KMS-11 (cell line): ENCODE data around the gene TMEM151B.

Source experiments
- H2AFZ ChIP-seq: fragments of 200-600 bp; sonication (generic); 2 replicates; pipeline ENCODE4 v1.6.1; 2016; ENCODE audit warnings: antibody characterized with exemption, mixed run types, low read depth
- H3K27ac ChIP-seq: fragments of 200-600 bp; sonication (generic); 2 replicates; pipeline ENCODE4 v1.6.1; 2016; ENCODE audit warnings: mild to moderate bottlenecking, mixed run types
- H3K27me3 ChIP-seq: fragments of 200-600 bp; sonication (generic); 2 replicates; pipeline ENCODE4 v1.6.1; 2017; ENCODE audit warnings: mild to moderate bottlenecking, low read depth, mixed run types, moderate library complexity; ENCODE audit not compliant: insufficient read depth
- H3K36me3 ChIP-seq: fragments of 200-600 bp; sonication (generic); 2 replicates; pipeline ENCODE4 v1.6.1; 2017; ENCODE audit warnings: mild to moderate bottlenecking, mixed run types; ENCODE audit not compliant: insufficient read depth
- H3K4me1 ChIP-seq: fragments of 200-600 bp; sonication (generic); 2 replicates; pipeline ENCODE4 v1.6.1; 2016; ENCODE audit warnings: mild to moderate bottlenecking, low read depth, mixed run types; ENCODE audit not compliant: poor library complexity, severe bottlenecking
- H3K4me2 ChIP-seq: fragments of 200-600 bp; sonication (generic); 2 replicates; pipeline ENCODE4 v1.7.0; 2016; ENCODE audit warnings: mild to moderate bottlenecking, mixed run types
- H3K4me3 ChIP-seq: fragments of 200-600 bp; sonication (generic); IDR thresholded peaks from 2 replicates; pipeline ENCODE4 v1.6.1; 2017; ENCODE audit warnings: low read depth, low read length, mixed read lengths; ENCODE audit not compliant: insufficient read depth
- H3K79me2 ChIP-seq: fragments of 200-600 bp; sonication (generic); 2 replicates; pipeline ENCODE4 v1.6.1; 2016; ENCODE audit warnings: low read depth, mixed run types; ENCODE audit not compliant: insufficient read depth
- H3K9ac ChIP-seq: fragments of 200-600 bp; sonication (generic); 2 replicates; pipeline ENCODE4 v1.6.1; 2016; ENCODE audit warnings: mild to moderate bottlenecking, mixed run types
- H4K20me1 ChIP-seq: fragments of 200-600 bp; sonication (generic); 2 replicates; pipeline ENCODE4 v1.6.1; 2016; ENCODE audit warnings: mild to moderate bottlenecking, mixed run types; ENCODE audit not compliant: insufficient read depth
- TF ChIP-seq, protein P1 (sequence below): fragments of 200-600 bp; sonication (generic); conservative IDR thresholded peaks from 2 replicates; pipeline ENCODE4 v1.6.1; 2017; ENCODE audit warnings: low read depth, mild to moderate bottlenecking, antibody characterized with exemption, low read length, moderate library complexity, mixed read lengths

TMEM151B gene

DNA sequence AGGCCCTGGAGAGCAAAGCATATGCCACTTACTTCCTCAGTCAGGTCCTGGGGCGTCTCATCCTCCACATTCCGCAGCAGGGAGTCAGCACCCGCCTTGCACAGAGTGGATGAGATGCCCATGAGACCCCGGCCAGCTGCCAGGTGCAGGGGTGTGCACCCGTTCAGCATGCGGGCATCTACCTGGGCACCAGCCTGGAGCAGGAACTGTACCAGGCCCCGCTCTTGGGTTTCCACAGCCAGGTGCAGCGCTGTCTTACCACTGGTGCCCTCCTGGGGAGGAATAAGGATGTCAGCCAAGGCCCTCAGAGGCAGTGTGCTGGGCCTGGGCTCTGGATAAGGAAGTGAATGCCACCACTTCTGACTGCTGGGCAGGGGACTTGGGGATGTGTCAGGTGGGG lies 10.2 kb upstream of the TMEM151B start:
- H3K4me1 ChIP-seq, result peaks cover 49% of the 10 kb centered on the region
- H3K27ac ChIP-seq, result peak overlapping the region; percentile 15; the same call in 1 of the 2 replicates

GRCh38 chr6:44260451-44261297 lies 9.6 kb upstream of the TMEM151B start:
- Histone ChIP-seq H2AFZ (no peak overlapping the region), H3K9ac (no peak overlapping the region), H4K20me1 (no peaks in the 10 kb centered on the region), H3K4me3 (no peak overlapping the region), H3K27ac (no peak overlapping the region; the same call in 1 of the 2 replicates), H3K79me2 (peaks cover 57% of the 10 kb centered on the region), H3K4me1 (peaks cover 45% of the 10 kb centered on the region), H3K4me2 (no peak overlapping the region; the same call in 1 of the 2 replicates), H3K36me3 (no peaks in the 10 kb centered on the region; the same call in 1 of the 2 replicates), H3K27me3 (no peaks in the 10 kb centered on the region)
- TF ChIP-seq, protein P1, sequence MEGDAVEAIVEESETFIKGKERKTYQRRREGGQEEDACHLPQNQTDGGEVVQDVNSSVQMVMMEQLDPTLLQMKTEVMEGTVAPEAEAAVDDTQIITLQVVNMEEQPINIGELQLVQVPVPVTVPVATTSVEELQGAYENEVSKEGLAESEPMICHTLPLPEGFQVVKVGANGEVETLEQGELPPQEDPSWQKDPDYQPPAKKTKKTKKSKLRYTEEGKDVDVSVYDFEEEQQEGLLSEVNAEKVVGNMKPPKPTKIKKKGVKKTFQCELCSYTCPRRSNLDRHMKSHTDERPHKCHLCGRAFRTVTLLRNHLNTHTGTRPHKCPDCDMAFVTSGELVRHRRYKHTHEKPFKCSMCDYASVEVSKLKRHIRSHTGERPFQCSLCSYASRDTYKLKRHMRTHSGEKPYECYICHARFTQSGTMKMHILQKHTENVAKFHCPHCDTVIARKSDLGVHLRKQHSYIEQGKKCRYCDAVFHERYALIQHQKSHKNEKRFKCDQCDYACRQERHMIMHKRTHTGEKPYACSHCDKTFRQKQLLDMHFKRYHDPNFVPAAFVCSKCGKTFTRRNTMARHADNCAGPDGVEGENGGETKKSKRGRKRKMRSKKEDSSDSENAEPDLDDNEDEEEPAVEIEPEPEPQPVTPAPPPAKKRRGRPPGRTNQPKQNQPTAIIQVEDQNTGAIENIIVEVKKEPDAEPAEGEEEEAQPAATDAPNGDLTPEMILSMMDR, result no peak

More for the DNA sequence above, 10.2 kb upstream of the TMEM151B start:
- no peak overlapping the region for H3K9ac ChIP-seq
- no peaks in the 10 kb centered on the region for H4K20me1 ChIP-seq
- H3K4me3 ChIP-seq, result no peak overlapping the region
- H3K27me3 ChIP-seq, result no peaks in the 10 kb centered on the region
- TF ChIP-seq, protein P1, result no peak
- no peak overlapping the region for H3K4me2 ChIP-seq
- H3K36me3 ChIP-seq, result no peaks in the 10 kb centered on the region; the same call in 1 of the 2 replicates
- no peak overlapping the region for H2AFZ ChIP-seq
- H3K79me2 ChIP-seq, result peaks cover 54% of the 10 kb centered on the region

GRCh38 chr6:44261581-44261980 lies 8.7 kb upstream of the TMEM151B start:
- Histone ChIP-seq H3K27ac (peak overlapping the region; percentile 96; the same call in 1 of the 2 replicates), H3K4me1 (peaks cover 50% of the 10 kb centered on the region), H3K36me3 (no peaks in the 10 kb centered on the region; the same call in 1 of the 2 replicates), H3K4me3 (no peak overlapping the region), H4K20me1 (no peaks in the 10 kb centered on the region), H2AFZ (no peak overlapping the region), H3K9ac (no peak overlapping the region), H3K79me2 (peaks cover 50% of the 10 kb centered on the region), H3K27me3 (no peaks in the 10 kb centered on the region), H3K4me2 (peak overlapping the region; percentile 100; the same call in 1 of the 2 replicates)
- TF ChIP-seq, protein P1, result no peak

DNA sequence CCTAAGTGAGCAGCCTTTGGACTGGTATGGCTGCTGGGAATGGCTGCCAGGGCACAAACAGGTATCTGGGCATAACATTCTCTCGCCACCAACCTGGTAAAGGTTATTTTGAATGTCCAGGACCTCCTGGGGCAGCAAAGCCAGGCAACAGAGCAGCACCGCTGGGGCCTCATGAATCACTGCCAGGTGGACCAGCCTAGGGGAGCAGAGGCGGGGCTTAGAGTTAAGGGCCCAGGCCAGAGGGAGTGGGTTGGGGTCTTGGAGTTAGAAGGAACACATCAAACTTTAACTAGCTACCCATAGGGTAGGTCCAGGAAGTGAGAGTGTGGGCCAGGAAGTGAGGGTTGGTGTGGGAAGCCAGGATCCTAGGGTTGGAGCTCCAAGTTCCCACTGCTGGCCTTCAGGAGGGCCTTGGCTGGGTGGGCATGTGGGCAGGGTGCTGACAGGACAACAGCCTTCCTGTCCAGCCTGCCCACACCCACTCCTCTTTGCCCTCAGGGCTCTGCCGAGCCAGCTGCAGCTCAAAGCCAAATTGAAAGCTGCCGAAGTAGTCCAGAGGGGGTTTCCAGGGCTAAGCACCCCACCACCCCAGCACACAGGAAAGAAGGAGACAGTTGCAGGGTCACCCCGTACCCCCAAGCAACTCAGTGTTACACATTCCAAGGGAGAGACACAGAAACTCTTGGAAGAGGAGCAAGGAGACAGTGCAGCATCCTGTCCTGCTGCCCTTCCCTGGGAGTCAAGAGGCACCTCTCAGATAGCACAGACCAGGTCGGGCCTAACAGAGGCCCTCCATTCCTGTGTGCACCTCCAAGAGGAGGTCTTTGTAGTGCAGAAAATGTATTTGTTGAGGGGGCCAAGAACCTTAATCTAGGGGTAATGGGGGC lies 7.5 kb upstream of the TMEM151B start:
- Histone ChIP-seq H3K9ac (peak overlapping the region; percentile 92), H3K4me1 (peaks cover 57% of the 10 kb centered on the region), H3K27ac (peak overlapping the region; percentile 96), H4K20me1 (no peaks in the 10 kb centered on the region), H3K79me2 (peaks cover 45% of the 10 kb centered on the region), H3K4me2 (peak overlapping the region; percentile 100), H3K4me3 (no peak overlapping the region), H3K36me3 (no peaks in the 10 kb centered on the region; the same call in 1 of the 2 replicates), H3K27me3 (no peaks in the 10 kb centered on the region), H2AFZ (no peak overlapping the region)
- TF ChIP-seq, protein P1, result no peak
